ENCODE data around the gene SPECC1L. TPM values are rescaled to one million over a fixed set of nuclear protein-coding genes. Genes with fewer than 3 reads are reported as not detected.

The SPECC1L gene
- total and polyA plus RNA-seq, 10 of the 15 experiments (the other 5 are each of a cell fraction or from before 2014, with no cell fraction given) = 1.9 to 40.6 (median 19.1) TPM

- TF ChIP-seq ZNF592 (IDR thresholded peaks at IDR 0.05) (peak; percentile 75; the same call in 1 of the 2 replicates), NFYB (IDR thresholded peaks at IDR 0.05; ENCODE audit: insufficient read depth, low read depth, low read length) (no peak), IKZF2 (IDR thresholded peaks at IDR 0.05) (peak; percentile 68 to 71), TARDBP (IDR thresholded peaks at IDR 0.05; ENCODE audit: borderline replicate concordance) (no peak), LARP7 (IDR thresholded peaks at IDR 0.05) (0 out of 2 replicates have a peak, but pooled peaks have one; percentile 26), CEBPZ (IDR thresholded peaks at IDR 0.05; ENCODE audit: low read depth, low read length) (no peak), NR2F1 (conservative IDR thresholded peaks at IDR 0.05) (no peak), CREB1 (IDR thresholded peaks at IDR 0.05; ENCODE audit: low read depth) (0 out of 2 replicates have a peak, but pooled peaks have one; percentile 35), HDGF (IDR thresholded peaks at IDR 0.05) (0 out of 2 replicates have a peak, but pooled peaks have one; percentile 20), PAX5 (IDR thresholded peaks at IDR 0.05; ENCODE audit: borderline replicate concordance, low read depth, low read length) (0 out of 2 replicates have a peak, but pooled peaks have one; percentile 47), WRNIP1 (IDR thresholded peaks at IDR 0.05; ENCODE audit: borderline replicate concordance, low read depth, low read length) (no peak), CTCF (IDR thresholded peaks at IDR 0.05 in 2 of 3, conservative IDR thresholded peaks at IDR 0.05 in 1 of 3; ENCODE audit: control insufficient read depth in 2 of 3, extremely low read depth in 1 of 3, insufficient read depth in 1 of 3, low read depth in 3 of 3, low read length in 3 of 3) (peak; percentile 29 to 42 (median 41); a peak in 4 of 6 replicates), NFIC (IDR thresholded peaks at IDR 0.05; ENCODE audit: low read depth, low read length) (0 out of 2 replicates have a peak, but pooled peaks have one; percentile 18), SIN3A (IDR thresholded peaks at IDR 0.05; ENCODE audit: low read depth, low read length) (no peak), ZNF687 (IDR thresholded peaks at IDR 0.05) (peak; percentile 99), ZSCAN29 (IDR thresholded peaks at IDR 0.05) (no peak), TBL1XR1 (IDR thresholded peaks at IDR 0.05; ENCODE audit: low read depth, low read length) (0 out of 2 replicates have a peak, but pooled peaks have one; percentile 26)
Measured at GRCh38 chr22:24437741-24438328, 167.2 kb downstream of the SPECC1L start (continued).
